Measurements from ENCODE around the gene CTNNA2. TPM values are rescaled to one million over a fixed set of nuclear protein-coding genes. Genes with fewer than 3 reads are reported as not detected.

CTNNA2 gene
- total RNA-seq, 1 experiment from 2014 or later = 5.5 TPM

DNA sequence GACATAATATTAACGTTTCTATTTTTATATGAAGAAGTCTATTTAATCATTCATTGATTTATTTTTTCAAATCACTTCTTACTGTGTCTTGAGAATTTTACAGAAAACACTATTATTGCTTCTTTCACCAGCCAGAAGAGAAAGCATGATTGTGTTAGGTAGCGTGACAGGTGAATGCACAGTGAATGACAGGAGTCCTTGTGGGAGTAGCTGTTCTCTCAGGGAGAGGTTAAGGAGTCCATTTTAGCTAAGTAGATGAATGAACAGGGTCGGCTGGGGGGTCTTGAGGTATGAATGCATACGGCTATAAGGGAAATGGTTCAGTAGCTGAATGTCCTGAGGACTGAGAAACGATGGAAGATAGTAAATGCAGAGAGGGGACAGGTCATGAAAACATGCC, 56.2 kb downstream of the CTNNA2 start:
- no peak overlapping the region for H2AK5ac ChIP-seq (ENCODE audit: insufficient read length, low read length)
- no peak overlapping the region for H3K27ac ChIP-seq (ENCODE audit: insufficient read length, low read depth, low read length)
- H2BK5ac ChIP-seq (ENCODE audit: insufficient read length, low read length) = no peak overlapping the region
- DNase-seq = no peak
- no peaks in the 10 kb centered on the region for H3K4me1 ChIP-seq (ENCODE audit: insufficient read depth, low read length)
- Mint-ChIP-seq H3K27ac (no peak overlapping the region), H3K4me1 (peaks cover 2 to 3% of the 10 kb centered on the region in 2 experiments; a peak in 1 of 4 replicates), H3K36me3 (ENCODE audit: insufficient read depth in 1 of 3, low read depth in 3 of 3) (no peaks in the 10 kb centered on the region; a peak in 1 of 7 replicates), H3K4me3 (no peak overlapping the region), H3K27me3 (ENCODE audit: low read depth) (no peaks in the 10 kb centered on the region), H3K9me3 (no peaks in the 10 kb centered on the region)
- no peak overlapping the region for H3K23ac ChIP-seq (ENCODE audit: insufficient read length, low read depth, low read length)
- H3K79me2 ChIP-seq (ENCODE audit: insufficient read depth, low read length) = no peaks in the 10 kb centered on the region
- H2AFZ ChIP-seq (ENCODE audit: low read length) = no peak overlapping the region
- H3K9me3 ChIP-seq (ENCODE audit: control insufficient read depth, low read depth, low read length) = no peaks in the 10 kb centered on the region
- H4K91ac ChIP-seq (ENCODE audit: insufficient read length, low read depth, low read length) = no peak overlapping the region
- H3K18ac ChIP-seq (ENCODE audit: insufficient read length, low read depth, low read length) = no peak overlapping the region
- H3T11ph ChIP-seq (ENCODE audit: low read length) = no peak overlapping the region
- no peaks in the 10 kb centered on the region for H3K79me1 ChIP-seq (ENCODE audit: insufficient read depth, low read depth, low read length, poor library complexity, severe bottlenecking)
- H3K14ac ChIP-seq (ENCODE audit: insufficient read depth, low read length) = no peak overlapping the region
- no peak overlapping the region for H3K9ac ChIP-seq (ENCODE audit: extremely low read depth, insufficient read length, low read length)
- WGBS (ENCODE audit: extremely low coverage, insufficient read length, low lambda C conversion rate) = no CpG with 5 or more reads among the region's 5 CpGs
- no peak overlapping the region for H3K56ac ChIP-seq (ENCODE audit: insufficient read length, low read depth, low read length)
- H3K27me3 ChIP-seq (ENCODE audit: insufficient read depth, low read length) = no peaks in the 10 kb centered on the region
- H3K4ac ChIP-seq (ENCODE audit: low read depth, low read length) = no peak overlapping the region
- H2BK120ac ChIP-seq (ENCODE audit: low read depth, low read length, poor library complexity, severe bottlenecking) = no peak overlapping the region
- H2BK20ac ChIP-seq (ENCODE audit: low read depth, low read length, poor library complexity, severe bottlenecking) = no peak overlapping the region
- no peak overlapping the region for H3K4me2 ChIP-seq (ENCODE audit: insufficient read depth, insufficient read length, low read length)
- no peak overlapping the region for H4K5ac ChIP-seq (ENCODE audit: insufficient read length, low read depth, low read length)
- H2BK12ac ChIP-seq (ENCODE audit: insufficient read length, low read depth, low read length) = no peak overlapping the region
- H4K20me1 ChIP-seq (ENCODE audit: control insufficient read depth, insufficient read depth, insufficient read length) = no peaks in the 10 kb centered on the region
- no peak overlapping the region for H2BK15ac ChIP-seq (ENCODE audit: low read depth, low read length)
- no peak overlapping the region for H4K8ac ChIP-seq (replicated peaks; ENCODE audit: insufficient read length, low read depth, low read length)
- H3K23me2 ChIP-seq (ENCODE audit: insufficient read length, low read depth, low read length, poor library complexity, severe bottlenecking) = no peaks in the 10 kb centered on the region
- TF ChIP-seq, protein P1, sequence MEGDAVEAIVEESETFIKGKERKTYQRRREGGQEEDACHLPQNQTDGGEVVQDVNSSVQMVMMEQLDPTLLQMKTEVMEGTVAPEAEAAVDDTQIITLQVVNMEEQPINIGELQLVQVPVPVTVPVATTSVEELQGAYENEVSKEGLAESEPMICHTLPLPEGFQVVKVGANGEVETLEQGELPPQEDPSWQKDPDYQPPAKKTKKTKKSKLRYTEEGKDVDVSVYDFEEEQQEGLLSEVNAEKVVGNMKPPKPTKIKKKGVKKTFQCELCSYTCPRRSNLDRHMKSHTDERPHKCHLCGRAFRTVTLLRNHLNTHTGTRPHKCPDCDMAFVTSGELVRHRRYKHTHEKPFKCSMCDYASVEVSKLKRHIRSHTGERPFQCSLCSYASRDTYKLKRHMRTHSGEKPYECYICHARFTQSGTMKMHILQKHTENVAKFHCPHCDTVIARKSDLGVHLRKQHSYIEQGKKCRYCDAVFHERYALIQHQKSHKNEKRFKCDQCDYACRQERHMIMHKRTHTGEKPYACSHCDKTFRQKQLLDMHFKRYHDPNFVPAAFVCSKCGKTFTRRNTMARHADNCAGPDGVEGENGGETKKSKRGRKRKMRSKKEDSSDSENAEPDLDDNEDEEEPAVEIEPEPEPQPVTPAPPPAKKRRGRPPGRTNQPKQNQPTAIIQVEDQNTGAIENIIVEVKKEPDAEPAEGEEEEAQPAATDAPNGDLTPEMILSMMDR (conservative IDR thresholded peaks at IDR 0.05) = no peak

Measured in H9 (cell line).